HepG2 (cell line): ENCODE data around the gene GHRHR. TPM values are rescaled to one million over a fixed set of nuclear protein-coding genes. Genes with fewer than 3 reads are reported as not detected.

ENCODE experiments used
- ATAC-seq: fragments of 200-7000 bp; cut with Tn5 transposase; 3 replicates; pipeline ENCODE4 v1.9.1; 2020; ENCODE audit warnings: mild to moderate bottlenecking, moderate library complexity
- BruUV-seq: library from RNA; stranded (reverse); fragments of 400-500 nt; replicated peaks from 2 replicates; lab custom pipeline; 2021; lab: Mats Ljungman, UMichigan
- CTCF ChIA-PET: fragments of 300-600 bp; formaldehyde crosslinking; extraction: SDS; loops from one replicate; lab custom pipeline; 2021; ENCODE audit warnings: low total read pairs, inconsistent platforms, low intra/inter-chr PET ratio; lab: Yijun Ruan, JAX
- POLR2A ChIA-PET: fragments of 350-600 bp; sonication (Branson Sonifier 250); formaldehyde crosslinking; loops from one replicate; lab custom pipeline; 2020; ENCODE audit warnings: antibody characterized with exemption, inconsistent platforms; lab: Yijun Ruan, JAX
- DNase-seq: peaks from one replicate; pipeline ENCODE4 v3.0.0-alpha.2; 2015; ENCODE audit warnings: low spot score
- FAIRE-seq: peaks from 3 replicates; lab custom pipeline; 2011; peaks lifted over from hg19 to GRCh38; lab: Jason Lieb, UNC
- H2AFZ ChIP-seq: one replicate; pipeline ENCODE4 v1.6.1; 2011; ENCODE audit warnings: low read length, inconsistent platforms
- H3K27ac ChIP-seq: fragments of 300-600 bp; 3 replicates; pipeline ENCODE4 v1.8.0; 2011; ENCODE audit warnings: mixed run types, mild to moderate bottlenecking, mixed read lengths, low read length, inconsistent platforms; ENCODE audit not compliant: insufficient read depth; ENCODE audit errors: extremely low read length
- H3K27me3 ChIP-seq, 2 experiments: fragments of 200-600 bp in 1 of 2; 2 replicates in 1 of 2; 3 replicates in 1 of 2; pipeline versions ENCODE4 v1.6.0 to v1.8.0; 2011; ENCODE audit warnings: low read length in 2 of 2, mild to moderate bottlenecking in 2 of 2, moderate library complexity in 2 of 2, inconsistent platforms in 1 of 2; ENCODE audit not compliant: insufficient read depth in 2 of 2, control insufficient read depth in 1 of 2
- H3K36me3 ChIP-seq, 2 experiments: fragments of 200-600 bp in 1 of 2; replicated peaks in 1 of 2; 2 replicates in 1 of 2; 3 replicates in 1 of 2; pipeline versions ENCODE4 v1.5.1 to v1.8.0; 2011; ENCODE audit warnings: low read length in 2 of 2, inconsistent platforms in 1 of 2; ENCODE audit not compliant: insufficient read depth in 2 of 2, control insufficient read depth in 1 of 2
- H3K4me1 ChIP-seq: 2 replicates; pipeline ENCODE4 v1.5.1; 2012; ENCODE audit warnings: low read length, inconsistent platforms; ENCODE audit not compliant: insufficient read depth
- H3K4me2 ChIP-seq: 2 replicates; pipeline ENCODE4 v1.6.0; 2011; ENCODE audit warnings: low read depth, low read length, inconsistent platforms
- H3K4me3 ChIP-seq, 3 experiments: fragments of 200-600 bp in 1 of 3; sonication (generic), shearing (Covaris generic) in 1 of 3; replicated peaks in 1 of 3; 2 replicates each; pipeline ENCODE4 v1.5.1; 2011 to 2016; ENCODE audit warnings: low read length in 3 of 3, inconsistent platforms in 2 of 3, low read depth in 2 of 3, mild to moderate bottlenecking in 2 of 3, control low read depth in 1 of 3, mixed read lengths in 1 of 3; ENCODE audit not compliant: insufficient read depth in 1 of 3
- H3K79me2 ChIP-seq: one replicate; pipeline ENCODE4 v1.6.1; 2011; ENCODE audit warnings: low read length, inconsistent platforms; ENCODE audit not compliant: insufficient read depth
- H3K9ac ChIP-seq: 2 replicates; pipeline ENCODE4 v1.6.0; 2011; ENCODE audit warnings: mild to moderate bottlenecking, low read depth, low read length, inconsistent platforms; ENCODE audit not compliant: insufficient read depth
- H3K9me3 ChIP-seq: 2 replicates; pipeline ENCODE4 v1.5.1; 2012; ENCODE audit warnings: mild to moderate bottlenecking, low read length
- H4K20me1 ChIP-seq: 2 replicates; pipeline ENCODE4 v1.6.0; 2011; ENCODE audit warnings: inconsistent platforms, mild to moderate bottlenecking, low read length, moderate library complexity; ENCODE audit not compliant: insufficient read depth
- ASH2L ChIP-seq: fragments of 300-600, 200-600 bp; sonication (generic); IDR thresholded peaks from 2 replicates; pipeline ENCODE4 v1.7.0; 2017; ENCODE audit warnings: low read depth, mild to moderate bottlenecking, moderate library complexity, mixed read lengths, low read length; ENCODE audit not compliant: insufficient read length
- CBX2 ChIP-seq, 2 experiments: fragments of 200-600 bp in 1 of 2; sonication (generic); formaldehyde crosslinking in 1 of 2; IDR thresholded peaks; 2 replicates each; pipeline versions ENCODE4 v1.7.0 to v1.8.1; 2018 to 2022; ENCODE audit warnings: low read depth in 2 of 2, low read length in 1 of 2, mild to moderate bottlenecking in 1 of 2, missing genetic modification reagents in 1 of 2
- NFYB ChIP-seq: sonication (generic); formaldehyde crosslinking; IDR thresholded peaks from 2 replicates; pipeline ENCODE4 v1.4.0; 2020; ENCODE audit warnings: missing genetic modification reagents
- SIN3B ChIP-seq: fragments of 150-350 bp; IDR thresholded peaks from 2 replicates; pipeline ENCODE4 v1.6.1; 2014; ENCODE audit warnings: low read length
- TRAFD1 ChIP-seq: sonication (generic); formaldehyde crosslinking; IDR thresholded peaks from 2 replicates; pipeline ENCODE4 v1.5.1; 2020; ENCODE audit warnings: missing genetic modification reagents, mild to moderate bottlenecking, borderline replicate concordance
- ZNF230 ChIP-seq: sonication (generic); formaldehyde crosslinking; IDR thresholded peaks from 2 replicates; pipeline ENCODE4 v1.4.0; 2020; ENCODE audit warnings: mild to moderate bottlenecking, missing genetic modification reagents
- ZNF234 ChIP-seq: sonication (generic); formaldehyde crosslinking; conservative IDR thresholded peaks from 2 replicates; pipeline ENCODE4 v1.5.1; 2020; ENCODE audit warnings: mild to moderate bottlenecking, missing genetic modification reagents
- ZNF629 ChIP-seq: sonication (generic); formaldehyde crosslinking; conservative IDR thresholded peaks from 2 replicates; pipeline ENCODE4 v1.5.0; 2020; ENCODE audit warnings: missing genetic modification reagents
- ZUFSP ChIP-seq: sonication (generic); formaldehyde crosslinking; IDR thresholded peaks from 2 replicates; pipeline ENCODE4 v1.9.0; 2021; ENCODE audit warnings: missing genetic modification reagents, mild to moderate bottlenecking, borderline replicate concordance
- WGBS: methylation state at CpG from one replicate; pipeline ENCODE4 v1.1.6; 2017; ENCODE audit warnings: low lambda C conversion rate; 5-methylcytosine and 5-hydroxymethylcytosine counted together
- in situ Hi-C: cut with HindIII; loops from 2 replicates; pipeline ENCODE4 v1.10.0; 2017; ENCODE audit warnings: low pct_unique_long_range_greater_than_20kb; ENCODE audit not compliant: extremely low pct_ligation_motif_present
- intact Hi-C: fragments of 100-400 bp; cut with micrococcal nuclease; formaldehyde crosslinking; loops from one replicate; pipeline ENCODE4 v1.10.0; 2022; ENCODE audit not compliant: unreplicated experiment
- polyA plus RNA-seq, 8 experiments: library from polyadenylated mRNA; depleted of rRNA in 3 of 8; stranded (reverse) in 7 of 8; unstranded in 1 of 8; fragments of >200 nt; fragmentation: Illumina TruSeq in 4 of 8; extraction: Trizol in 4 of 8; gene quantifications; 2 replicates each; pipeline versions ENCODE4 v1.2.1 to v1.2.3, GENCODE V29; 2011 to 2016; ENCODE audit warnings: low read depth in 4 of 8, missing spikeins in 1 of 8, mixed read lengths in 1 of 8; ENCODE audit not compliant: insufficient read depth in 1 of 8
- total RNA-seq, 5 experiments: library from RNA; depleted of rRNA; stranded (reverse); fragments of >200 nt; fragmentation: Illumina TruSeq; extraction: Trizol; gene quantifications; 2 replicates each; pipeline ENCODE4 v1.2.3, GENCODE V29; 2016; ENCODE audit warnings: low read depth in 1 of 5
- TF ChIP-seq, protein P1 (sequence below), 2 experiments: IDR thresholded peaks; 2 replicates each; pipeline ENCODE4 v1.6.1; 2011 to 2012; ENCODE audit warnings: low read length in 2 of 2, borderline replicate concordance in 1 of 2, low read depth in 1 of 2, mild to moderate bottlenecking in 1 of 2, moderate library complexity in 1 of 2

The GHRHR gene
- total and polyA plus RNA-seq, 2 of the 13 experiments (the other 11 are each of a cell fraction or from before 2014, with no cell fraction given) = not detected

- no peak overlapping the region for H3K4me2 ChIP-seq
- H4K20me1 ChIP-seq = no peaks in the 10 kb centered on the region
- ATAC-seq (no peak), FAIRE-seq (no peak), DNase-seq (no peak)
- POLR2A ChIA-PET = no interaction called here
- TF ChIP-seq, protein P1, sequence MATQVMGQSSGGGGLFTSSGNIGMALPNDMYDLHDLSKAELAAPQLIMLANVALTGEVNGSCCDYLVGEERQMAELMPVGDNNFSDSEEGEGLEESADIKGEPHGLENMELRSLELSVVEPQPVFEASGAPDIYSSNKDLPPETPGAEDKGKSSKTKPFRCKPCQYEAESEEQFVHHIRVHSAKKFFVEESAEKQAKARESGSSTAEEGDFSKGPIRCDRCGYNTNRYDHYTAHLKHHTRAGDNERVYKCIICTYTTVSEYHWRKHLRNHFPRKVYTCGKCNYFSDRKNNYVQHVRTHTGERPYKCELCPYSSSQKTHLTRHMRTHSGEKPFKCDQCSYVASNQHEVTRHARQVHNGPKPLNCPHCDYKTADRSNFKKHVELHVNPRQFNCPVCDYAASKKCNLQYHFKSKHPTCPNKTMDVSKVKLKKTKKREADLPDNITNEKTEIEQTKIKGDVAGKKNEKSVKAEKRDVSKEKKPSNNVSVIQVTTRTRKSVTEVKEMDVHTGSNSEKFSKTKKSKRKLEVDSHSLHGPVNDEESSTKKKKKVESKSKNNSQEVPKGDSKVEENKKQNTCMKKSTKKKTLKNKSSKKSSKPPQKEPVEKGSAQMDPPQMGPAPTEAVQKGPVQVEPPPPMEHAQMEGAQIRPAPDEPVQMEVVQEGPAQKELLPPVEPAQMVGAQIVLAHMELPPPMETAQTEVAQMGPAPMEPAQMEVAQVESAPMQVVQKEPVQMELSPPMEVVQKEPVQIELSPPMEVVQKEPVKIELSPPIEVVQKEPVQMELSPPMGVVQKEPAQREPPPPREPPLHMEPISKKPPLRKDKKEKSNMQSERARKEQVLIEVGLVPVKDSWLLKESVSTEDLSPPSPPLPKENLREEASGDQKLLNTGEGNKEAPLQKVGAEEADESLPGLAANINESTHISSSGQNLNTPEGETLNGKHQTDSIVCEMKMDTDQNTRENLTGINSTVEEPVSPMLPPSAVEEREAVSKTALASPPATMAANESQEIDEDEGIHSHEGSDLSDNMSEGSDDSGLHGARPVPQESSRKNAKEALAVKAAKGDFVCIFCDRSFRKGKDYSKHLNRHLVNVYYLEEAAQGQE (IDR thresholded peaks at IDR 0.05; ENCODE audit: borderline replicate concordance in 1 of 2, low read depth in 1 of 2, low read length in 2 of 2) = peak in 1 of 2 experiments; percentile 36; a peak in 3 of 4 replicates
- TF ChIP-seq CBX2 (IDR thresholded peaks at IDR 0.05; ENCODE audit: low read depth, low read length) (no peak), CBX2 (CRISPR knock-in tag; IDR thresholded peaks at IDR 0.05; ENCODE audit: low read depth) (no peak)
- intact Hi-C loops = no loop called here
- H3K9me3 ChIP-seq = no peaks in the 10 kb centered on the region
- H3K27ac ChIP-seq = no peak overlapping the region
- in situ Hi-C loops = no loop called here
- WGBS = 25% methylated on average over 6 of the region's 6 CpGs
- H3K4me1 ChIP-seq = peaks cover 11% of the 10 kb centered on the region
- no peaks in the 10 kb centered on the region for H3K27me3 ChIP-seq
- no peaks in the 10 kb centered on the region for H3K79me2 ChIP-seq
- BruUV-seq = no TSS peak
- H3K9ac ChIP-seq = no peak overlapping the region
- no peaks in the 10 kb centered on the region for H3K36me3 ChIP-seq
- no peak overlapping the region for H3K4me3 ChIP-seq
- H2AFZ ChIP-seq = no peak overlapping the region
- CTCF ChIA-PET = no interaction called here
These were observed 6.9 kb downstream of the GHRHR start for GRCh38 chr7:30970594-30971094.

- no peak overlapping the region for H3K9ac ChIP-seq
- no TSS peak for BruUV-seq
- WGBS = 5% methylated on average over 3 of the region's 3 CpGs
- H3K9me3 ChIP-seq = no peaks in the 10 kb centered on the region
- in situ Hi-C loops (no loop called here), intact Hi-C loops (no loop called here)
- H4K20me1 ChIP-seq = no peaks in the 10 kb centered on the region
- H2AFZ ChIP-seq = no peak overlapping the region
- no peak for DNase-seq
- H3K36me3 ChIP-seq = no peaks in the 10 kb centered on the region
- no peak for FAIRE-seq
- H3K4me3 ChIP-seq = no peak overlapping the region
- ChIA-PET POLR2A (no interaction called here), CTCF (no interaction called here)
- no peak for ATAC-seq
- H3K79me2 ChIP-seq = no peaks in the 10 kb centered on the region
- H3K4me1 ChIP-seq = peaks cover 11% of the 10 kb centered on the region
- no peaks in the 10 kb centered on the region for H3K27me3 ChIP-seq
- H3K27ac ChIP-seq = no peak overlapping the region
- H3K4me2 ChIP-seq = no peak overlapping the region
- TF ChIP-seq SIN3B = no peak
- TF ChIP-seq ZNF230 (CRISPR knock-in tag) = no peak
- no peak for TF ChIP-seq ZUFSP
- no peak for TF ChIP-seq ZNF629 (CRISPR knock-in tag)
- no peak for TF ChIP-seq ZNF234 (CRISPR knock-in tag)
- no peak for TF ChIP-seq NFYB (CRISPR knock-in tag)
- no peak for TF ChIP-seq CBX2 (IDR thresholded peaks at IDR 0.05; ENCODE audit: low read depth, low read length)
- no peak for TF ChIP-seq CBX2 (CRISPR knock-in tag; IDR thresholded peaks at IDR 0.05; ENCODE audit: low read depth)
- no peak for TF ChIP-seq ASH2L
- no peak for TF ChIP-seq TRAFD1 (CRISPR knock-in tag)
These were observed 7.7 kb downstream of the GHRHR start for GRCh38 chr7:30971440-30971839.
